Measurements from ENCODE around the gene SYTL2. TPM values are rescaled to one million over a fixed set of nuclear protein-coding genes. Genes with fewer than 3 reads are reported as not detected.
"Not testable (repeated sequence)": the region's sequence is repeated elsewhere in the genome, so short reads cannot be mapped to it uniquely, and the experiment has no call there.

Gene SYTL2
- total and polyA plus RNA-seq, 2 experiments from 2014 or later, result 3.4 to 7.2 TPM

DNA sequence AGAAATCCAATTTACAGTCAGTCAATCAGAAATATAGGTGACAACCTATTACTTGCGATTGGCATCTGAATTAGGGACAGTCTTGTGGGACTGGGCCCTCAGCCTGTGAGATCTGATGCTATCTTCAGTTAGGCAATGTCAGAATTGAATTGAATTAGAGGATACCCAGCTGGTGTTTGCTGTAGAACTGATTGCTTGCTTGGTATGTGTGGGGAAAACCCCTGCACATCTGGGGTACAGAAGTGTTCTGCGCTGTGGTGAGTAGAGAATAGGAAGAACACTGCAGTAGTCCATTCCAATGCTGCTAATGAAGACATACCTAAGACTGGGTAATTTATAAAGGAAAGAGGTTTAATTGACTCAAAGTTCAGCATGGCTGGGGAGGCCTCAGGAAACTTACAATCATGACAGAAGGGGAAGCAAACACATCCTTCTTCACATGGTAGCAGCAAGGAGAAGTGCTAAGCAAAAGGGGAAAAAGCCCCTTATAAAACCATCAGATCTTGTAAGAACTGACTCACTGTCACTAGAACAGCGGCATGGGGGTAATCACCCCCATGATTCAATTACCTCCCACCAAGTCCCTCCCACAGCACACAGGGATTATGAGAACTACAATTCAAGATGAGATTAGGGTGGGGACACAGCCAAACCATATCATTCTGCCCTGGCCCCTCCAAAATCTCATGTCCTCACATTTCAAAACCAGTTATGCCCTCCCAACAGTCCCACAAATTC lies 30.0 kb downstream of the SYTL2 start:
- not testable (repeated sequence) for H3K36me3 Mint-ChIP-seq (ENCODE audit: low read depth); H2AFZ ChIP-seq; H3K27me3 Mint-ChIP-seq (ENCODE audit: insufficient read depth, low read depth, poor library complexity); H3K4me2 ChIP-seq; H3K27ac ChIP-seq (ENCODE audit: low read depth); ATAC-seq; H3K27me3 ChIP-seq (ENCODE audit: insufficient read depth); H3K4me3 ChIP-seq; DNase-seq (ENCODE audit: low spot score); H3K36me3 ChIP-seq (ENCODE audit: insufficient read depth); H3K79me2 ChIP-seq (replicated peaks; ENCODE audit: insufficient read depth); H4K20me1 ChIP-seq (replicated peaks; ENCODE audit: insufficient read depth); H3K27ac Mint-ChIP-seq; H3K4me3 Mint-ChIP-seq; H3F3A ChIP-seq (replicated peaks; ENCODE audit: low read depth)
- H3K9me2 ChIP-seq (ENCODE audit: insufficient read depth), result peaks cover 16% of the 10 kb centered on the region; the same call in 1 of the 2 replicates
- Mint-ChIP-seq H3K9me3 (peaks cover 13% of the 10 kb centered on the region), H3K4me1 (peaks cover 11% of the 10 kb centered on the region)
- H3K4me1 ChIP-seq (ENCODE audit: insufficient read depth), result peaks cover 11% of the 10 kb centered on the region

GRCh38 chr11:85779956-85780640 lies 30.8 kb downstream of the SYTL2 start:
- H3K9me2 ChIP-seq (ENCODE audit: insufficient read depth), result peaks cover 16% of the 10 kb centered on the region; the same call in 1 of the 2 replicates
- no peak overlapping the region for H2AFZ ChIP-seq
- no peak overlapping the region for H3K27ac Mint-ChIP-seq
- peaks cover 11% of the 10 kb centered on the region for H3K4me1 ChIP-seq (ENCODE audit: insufficient read depth)
- H3K36me3 Mint-ChIP-seq (ENCODE audit: low read depth), result peaks cover 7% of the 10 kb centered on the region
- H3K9me3 Mint-ChIP-seq, result peaks cover 13% of the 10 kb centered on the region
- no peak overlapping the region for H3K4me3 Mint-ChIP-seq
- H3K4me1 Mint-ChIP-seq, result peaks cover 11% of the 10 kb centered on the region
- H4K20me1 ChIP-seq (replicated peaks; ENCODE audit: insufficient read depth), result no peaks in the 10 kb centered on the region
- no peaks in the 10 kb centered on the region for H3K36me3 ChIP-seq (ENCODE audit: insufficient read depth)
- ATAC-seq, result no peak
- H3K27me3 Mint-ChIP-seq (ENCODE audit: insufficient read depth, low read depth, poor library complexity), result peaks cover 3% of the 10 kb centered on the region
- H3K27ac ChIP-seq (ENCODE audit: low read depth), result no peak overlapping the region
- H3K79me2 ChIP-seq (replicated peaks; ENCODE audit: insufficient read depth), result no peaks in the 10 kb centered on the region
- no peak for DNase-seq (ENCODE audit: low spot score)
- no peaks in the 10 kb centered on the region for H3K27me3 ChIP-seq (ENCODE audit: insufficient read depth)
- TF ChIP-seq POLR2AphosphoS5 (IDR thresholded peaks at IDR 0.05; ENCODE audit: low read depth) (no peak), EZH2 (IDR thresholded peaks at IDR 0.05; ENCODE audit: low read depth, unreplicated experiment) (no peak)
- TF ChIP-seq, protein P1, sequence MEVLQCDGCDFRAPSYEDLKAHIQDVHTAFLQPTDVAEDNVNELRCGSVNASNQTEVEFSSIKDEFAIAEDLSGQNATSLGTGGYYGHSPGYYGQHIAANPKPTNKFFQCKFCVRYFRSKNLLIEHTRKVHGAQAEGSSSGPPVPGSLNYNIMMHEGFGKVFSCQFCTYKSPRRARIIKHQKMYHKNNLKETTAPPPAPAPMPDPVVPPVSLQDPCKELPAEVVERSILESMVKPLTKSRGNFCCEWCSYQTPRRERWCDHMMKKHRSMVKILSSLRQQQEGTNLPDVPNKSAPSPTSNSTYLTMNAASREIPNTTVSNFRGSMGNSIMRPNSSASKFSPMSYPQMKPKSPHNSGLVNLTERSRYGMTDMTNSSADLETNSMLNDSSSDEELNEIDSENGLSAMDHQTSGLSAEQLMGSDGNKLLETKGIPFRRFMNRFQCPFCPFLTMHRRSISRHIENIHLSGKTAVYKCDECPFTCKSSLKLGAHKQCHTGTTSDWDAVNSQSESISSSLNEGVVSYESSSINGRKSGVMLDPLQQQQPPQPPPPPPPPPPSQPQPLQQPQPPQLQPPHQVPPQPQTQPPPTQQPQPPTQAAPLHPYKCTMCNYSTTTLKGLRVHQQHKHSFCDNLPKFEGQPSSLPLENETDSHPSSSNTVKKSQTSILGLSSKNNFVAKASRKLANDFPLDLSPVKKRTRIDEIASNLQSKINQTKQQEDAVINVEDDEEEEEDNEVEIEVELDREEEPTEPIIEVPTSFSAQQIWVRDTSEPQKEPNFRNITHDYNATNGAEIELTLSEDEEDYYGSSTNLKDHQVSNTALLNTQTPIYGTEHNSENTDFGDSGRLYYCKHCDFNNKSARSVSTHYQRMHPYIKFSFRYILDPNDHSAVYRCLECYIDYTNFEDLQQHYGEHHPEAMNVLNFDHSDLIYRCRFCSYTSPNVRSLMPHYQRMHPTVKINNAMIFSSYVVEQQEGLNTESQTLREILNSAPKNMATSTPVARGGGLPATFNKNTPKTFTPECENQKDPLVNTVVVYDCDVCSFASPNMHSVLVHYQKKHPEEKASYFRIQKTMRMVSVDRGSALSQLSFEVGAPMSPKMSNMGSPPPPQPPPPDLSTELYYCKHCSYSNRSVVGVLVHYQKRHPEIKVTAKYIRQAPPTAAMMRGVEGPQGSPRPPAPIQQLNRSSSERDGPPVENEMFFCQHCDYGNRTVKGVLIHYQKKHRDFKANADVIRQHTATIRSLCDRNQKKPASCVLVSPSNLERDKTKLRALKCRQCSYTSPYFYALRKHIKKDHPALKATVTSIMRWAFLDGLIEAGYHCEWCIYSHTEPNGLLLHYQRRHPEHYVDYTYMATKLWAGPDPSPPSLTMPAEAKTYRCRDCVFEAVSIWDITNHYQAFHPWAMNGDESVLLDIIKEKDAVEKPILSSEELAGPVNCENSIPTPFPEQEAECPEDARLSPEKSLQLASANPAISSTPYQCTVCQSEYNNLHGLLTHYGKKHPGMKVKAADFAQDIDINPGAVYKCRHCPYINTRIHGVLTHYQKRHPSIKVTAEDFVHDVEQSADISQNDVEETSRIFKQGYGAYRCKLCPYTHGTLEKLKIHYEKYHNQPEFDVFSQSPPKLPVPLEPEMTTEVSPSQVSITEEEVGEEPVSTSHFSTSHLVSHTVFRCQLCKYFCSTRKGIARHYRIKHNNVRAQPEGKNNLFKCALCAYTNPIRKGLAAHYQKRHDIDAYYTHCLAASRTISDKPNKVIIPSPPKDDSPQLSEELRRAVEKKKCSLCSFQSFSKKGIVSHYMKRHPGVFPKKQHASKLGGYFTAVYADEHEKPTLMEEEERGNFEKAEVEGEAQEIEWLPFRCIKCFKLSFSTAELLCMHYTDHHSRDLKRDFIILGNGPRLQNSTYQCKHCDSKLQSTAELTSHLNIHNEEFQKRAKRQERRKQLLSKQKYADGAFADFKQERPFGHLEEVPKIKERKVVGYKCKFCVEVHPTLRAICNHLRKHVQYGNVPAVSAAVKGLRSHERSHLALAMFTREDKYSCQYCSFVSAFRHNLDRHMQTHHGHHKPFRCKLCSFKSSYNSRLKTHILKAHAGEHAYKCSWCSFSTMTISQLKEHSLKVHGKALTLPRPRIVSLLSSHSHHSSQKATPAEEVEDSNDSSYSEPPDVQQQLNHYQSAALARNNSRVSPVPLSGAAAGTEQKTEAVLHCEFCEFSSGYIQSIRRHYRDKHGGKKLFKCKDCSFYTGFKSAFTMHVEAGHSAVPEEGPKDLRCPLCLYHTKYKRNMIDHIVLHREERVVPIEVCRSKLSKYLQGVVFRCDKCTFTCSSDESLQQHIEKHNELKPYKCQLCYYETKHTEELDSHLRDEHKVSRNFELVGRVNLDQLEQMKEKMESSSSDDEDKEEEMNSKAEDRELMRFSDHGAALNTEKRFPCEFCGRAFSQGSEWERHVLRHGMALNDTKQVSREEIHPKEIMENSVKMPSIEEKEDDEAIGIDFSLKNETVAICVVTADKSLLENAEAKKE (CRISPR knock-in tag; IDR thresholded peaks at IDR 0.05), result no peak
- no peak overlapping the region for H3K4me2 ChIP-seq
- no peak overlapping the region for H3K4me3 ChIP-seq
- H3F3A ChIP-seq (replicated peaks; ENCODE audit: low read depth), result no peaks in the 10 kb centered on the region

GRCh38 chr11:85777603-85777972 lies 33.4 kb downstream of the SYTL2 start:
- Histone ChIP-seq H3K9me2 (ENCODE audit: insufficient read depth) (peaks cover 10% of the 10 kb centered on the region; the same call in 1 of the 2 replicates), H3K4me1 (ENCODE audit: insufficient read depth) (peaks cover 11% of the 10 kb centered on the region)
- not testable (repeated sequence) for H3K9me3 Mint-ChIP-seq; ATAC-seq; H3K36me3 ChIP-seq (ENCODE audit: insufficient read depth); H3K27ac ChIP-seq (ENCODE audit: low read depth); H3K79me2 ChIP-seq (replicated peaks; ENCODE audit: insufficient read depth); H3K27ac Mint-ChIP-seq; H4K20me1 ChIP-seq (replicated peaks; ENCODE audit: insufficient read depth); H3K4me3 ChIP-seq; H3K4me3 Mint-ChIP-seq; H3K27me3 ChIP-seq (ENCODE audit: insufficient read depth); H3K4me2 ChIP-seq; H3K36me3 Mint-ChIP-seq (ENCODE audit: low read depth); H3K27me3 Mint-ChIP-seq (ENCODE audit: insufficient read depth, low read depth, poor library complexity); H2AFZ ChIP-seq; H3F3A ChIP-seq (replicated peaks; ENCODE audit: low read depth); DNase-seq (ENCODE audit: low spot score)
- H3K4me1 Mint-ChIP-seq, result peaks cover 17% of the 10 kb centered on the region

Measured in GM23338 (cell line).